ES-I3 (cell line): ENCODE measurements around the gene USP9X.
"Not testable (repeated sequence)": the region's sequence is repeated elsewhere in the genome, so short reads cannot be mapped to it uniquely, and the experiment has no call there.

ENCODE experiments used
- H3K36me3 ChIP-seq: 2 replicates; pipeline ENCODE4 v1.6.1; 2013; ENCODE audit warnings: mild to moderate bottlenecking, low read length, control low read depth, moderate library complexity; ENCODE audit not compliant: insufficient read depth
- H3K4me1 ChIP-seq: 2 replicates; pipeline ENCODE4 v1.6.1; 2013; ENCODE audit warnings: mild to moderate bottlenecking, control low read depth, low read length; ENCODE audit not compliant: insufficient read depth
- H3K9ac ChIP-seq: 2 replicates; pipeline ENCODE4 v1.6.1; 2013; ENCODE audit warnings: low read depth, mild to moderate bottlenecking, low read length, moderate library complexity
- H3K9me3 ChIP-seq: 2 replicates; pipeline ENCODE4 v1.6.1; 2013; ENCODE audit warnings: mild to moderate bottlenecking, low read length, moderate library complexity; ENCODE audit not compliant: control insufficient read depth, insufficient read depth

USP9X gene

GRCh38 chrX:41127477-41128192 is 42.4 kb downstream of the USP9X start:
- Histone ChIP-seq H3K9me3 (no peaks in the 10 kb centered on the region), H3K36me3 (peaks cover 8% of the 10 kb centered on the region), H3K4me1 (no peaks in the 10 kb centered on the region), H3K9ac (no peak overlapping the region)

GRCh38 chrX:41128955-41129354 is 43.7 kb downstream of the USP9X start:
- no peak overlapping the region for H3K9ac ChIP-seq
- no peaks in the 10 kb centered on the region for H3K4me1 ChIP-seq
- H3K36me3 ChIP-seq = peaks cover 8% of the 10 kb centered on the region
- H3K9me3 ChIP-seq = no peaks in the 10 kb centered on the region

- H3K9ac ChIP-seq = no peak overlapping the region
- H3K9me3 ChIP-seq = no peaks in the 10 kb centered on the region
- no peaks in the 10 kb centered on the region for H3K4me1 ChIP-seq
- H3K36me3 ChIP-seq = peaks cover 10% of the 10 kb centered on the region
Measured at GRCh38 chrX:41131766-41132165, 46.5 kb downstream of the USP9X start.

- no peak overlapping the region for H3K9ac ChIP-seq
- peaks cover 12% of the 10 kb centered on the region for H3K36me3 ChIP-seq
- H3K4me1 ChIP-seq = no peaks in the 10 kb centered on the region
- no peaks in the 10 kb centered on the region for H3K9me3 ChIP-seq
Measured at GRCh38 chrX:41133551-41133950, 48.3 kb downstream of the USP9X start.

- Histone ChIP-seq H3K4me1 (no peaks in the 10 kb centered on the region), H3K9me3 (no peaks in the 10 kb centered on the region), H3K9ac (no peak overlapping the region), H3K36me3 (0 out of 2 replicates have a peak, but pooled peaks cover 5% of the 10 kb centered on the region)
Measured at GRCh38 chrX:41137589-41137988, 52.3 kb downstream of the USP9X start.

GRCh38 chrX:41142130-41142910 is 57.1 kb downstream of the USP9X start:
- Histone ChIP-seq H3K4me1 (no peaks in the 10 kb centered on the region), H3K36me3 (no peaks in the 10 kb centered on the region), H3K9ac (no peak overlapping the region), H3K9me3 (no peaks in the 10 kb centered on the region)

GRCh38 chrX:41144873-41145272 is 59.6 kb downstream of the USP9X start:
- H3K4me1 ChIP-seq = no peaks in the 10 kb centered on the region
- H3K9ac ChIP-seq = no peak overlapping the region
- H3K36me3 ChIP-seq = peaks cover 12% of the 10 kb centered on the region; the same call in 1 of the 2 replicates
- H3K9me3 ChIP-seq = no peaks in the 10 kb centered on the region

- peaks cover 12% of the 10 kb centered on the region; the same call in 1 of the 2 replicates for H3K36me3 ChIP-seq
Measured at GRCh38 chrX:41145920-41146608, 60.8 kb downstream of the USP9X start.

GRCh38 chrX:41148553-41148952 is 63.3 kb downstream of the USP9X start:
- Histone ChIP-seq H3K9me3 (no peaks in the 10 kb centered on the region), H3K9ac (no peak overlapping the region), H3K36me3 (peaks cover 12% of the 10 kb centered on the region; the same call in 1 of the 2 replicates), H3K4me1 (no peaks in the 10 kb centered on the region)

More at GRCh38 chrX:41145920-41146608, 60.8 kb downstream of the USP9X start:
- no peaks in the 10 kb centered on the region for H3K9me3 ChIP-seq
- H3K4me1 ChIP-seq = no peaks in the 10 kb centered on the region
- no peak overlapping the region for H3K9ac ChIP-seq

GRCh38 chrX:41150043-41150442 is 64.8 kb downstream of the USP9X start:
- H3K36me3 ChIP-seq = peaks cover 12% of the 10 kb centered on the region; the same call in 1 of the 2 replicates
- H3K4me1 ChIP-seq = no peaks in the 10 kb centered on the region
- H3K9ac ChIP-seq = no peak overlapping the region
- H3K9me3 ChIP-seq = no peaks in the 10 kb centered on the region

- not testable (repeated sequence) for H3K4me1 ChIP-seq, H3K9me3 ChIP-seq, H3K9ac ChIP-seq
- H3K36me3 ChIP-seq = peaks cover 17% of the 10 kb centered on the region; the same call in 1 of the 2 replicates
Measured at GRCh38 chrX:41151726-41152125, 66.5 kb downstream of the USP9X start.

- Histone ChIP-seq H3K9ac (no peak overlapping the region), H3K4me1 (no peaks in the 10 kb centered on the region), H3K36me3 (peaks cover 18% of the 10 kb centered on the region; the same call in 1 of the 2 replicates), H3K9me3 (no peaks in the 10 kb centered on the region)
Measured at GRCh38 chrX:41152221-41152620, 67.0 kb downstream of the USP9X start.

- Histone ChIP-seq H3K4me1 (no peaks in the 10 kb centered on the region), H3K9ac (no peak overlapping the region), H3K36me3 (peaks cover 15% of the 10 kb centered on the region; the same call in 1 of the 2 replicates), H3K9me3 (no peaks in the 10 kb centered on the region)
Measured at GRCh38 chrX:41153448-41153847, 68.2 kb downstream of the USP9X start.

- no peak overlapping the region for H3K9ac ChIP-seq
- H3K9me3 ChIP-seq = no peaks in the 10 kb centered on the region
- no peaks in the 10 kb centered on the region for H3K4me1 ChIP-seq
- H3K36me3 ChIP-seq = peaks cover 13% of the 10 kb centered on the region; the same call in 1 of the 2 replicates
Measured at GRCh38 chrX:41153957-41154356, 68.7 kb downstream of the USP9X start.
